IPS DF 19.7 (cell line): ENCODE results near the gene SWAP70.
"Not testable (repeated sequence)": the region's sequence is repeated elsewhere in the genome, so short reads cannot be mapped to it uniquely, and the experiment has no call there.

ENCODE experiments used
- DNase-seq: peaks from one replicate; pipeline ENCODE4 v3.0.0-alpha.2; 2013; ENCODE audit warnings: low read depth, low spot score

The SWAP70 gene

GRCh38 chr11:9692691-9693090, 28.8 kb downstream of the SWAP70 start:
- no peak for DNase-seq

- no peak for DNase-seq
Measured at GRCh38 chr11:9693801-9694553, 30.1 kb downstream of the SWAP70 start.

GRCh38 chr11:9695228-9695627, 31.4 kb downstream of the SWAP70 start:
- not testable (repeated sequence) for DNase-seq

GRCh38 chr11:9697766-9698165, 33.9 kb downstream of the SWAP70 start:
- DNase-seq: no peak

- DNase-seq: no peak
Measured at GRCh38 chr11:9700105-9700801, 36.4 kb downstream of the SWAP70 start.

- DNase-seq: no peak
Measured at GRCh38 chr11:9701799-9702198, 37.9 kb downstream of the SWAP70 start.

- DNase-seq: no peak
Measured at GRCh38 chr11:9703280-9703679, 39.4 kb downstream of the SWAP70 start.

- DNase-seq: no peak
Measured at GRCh38 chr11:9704037-9704436, 40.2 kb downstream of the SWAP70 start.

GRCh38 chr11:9704620-9705019, 40.7 kb downstream of the SWAP70 start:
- DNase-seq: no peak

- not testable (repeated sequence) for DNase-seq
Measured at GRCh38 chr11:9705361-9705760, 41.5 kb downstream of the SWAP70 start.

- no peak for DNase-seq
Measured at GRCh38 chr11:9708544-9708943, 44.7 kb downstream of the SWAP70 start.

GRCh38 chr11:9710223-9710622, 46.3 kb downstream of the SWAP70 start:
- no peak for DNase-seq

- DNase-seq: no peak
Measured at GRCh38 chr11:9710852-9711251, 47.0 kb downstream of the SWAP70 start.

GRCh38 chr11:9711454-9712307, 47.8 kb downstream of the SWAP70 start:
- no peak for DNase-seq

GRCh38 chr11:9714272-9714940, 50.5 kb downstream of the SWAP70 start:
- no peak for DNase-seq

GRCh38 chr11:9716275-9717039, 52.6 kb downstream of the SWAP70 start:
- DNase-seq: no peak

GRCh38 chr11:9717040-9717357, 53.1 kb downstream of the SWAP70 start:
- DNase-seq: no peak

- no peak for DNase-seq
Measured at GRCh38 chr11:9717719-9718118, 53.8 kb downstream of the SWAP70 start.

- DNase-seq: no peak
Measured at GRCh38 chr11:9718147-9718546, 54.3 kb downstream of the SWAP70 start.

GRCh38 chr11:9719566-9720289, 55.9 kb downstream of the SWAP70 start:
- DNase-seq: no peak

GRCh38 chr11:9720290-9720630, 56.4 kb downstream of the SWAP70 start:
- no peak for DNase-seq
